Central memory CD4-positive, alpha-beta T cell (primary cell): ENCODE results near the gene VWA1.
"Not testable (repeated sequence)": the region's sequence is repeated elsewhere in the genome, so short reads cannot be mapped to it uniquely, and the experiment has no call there.

Experiments
- DNase-seq: peaks from one replicate; pipeline ENCODE4 v3.0.0; 2022

Gene VWA1

DNA sequence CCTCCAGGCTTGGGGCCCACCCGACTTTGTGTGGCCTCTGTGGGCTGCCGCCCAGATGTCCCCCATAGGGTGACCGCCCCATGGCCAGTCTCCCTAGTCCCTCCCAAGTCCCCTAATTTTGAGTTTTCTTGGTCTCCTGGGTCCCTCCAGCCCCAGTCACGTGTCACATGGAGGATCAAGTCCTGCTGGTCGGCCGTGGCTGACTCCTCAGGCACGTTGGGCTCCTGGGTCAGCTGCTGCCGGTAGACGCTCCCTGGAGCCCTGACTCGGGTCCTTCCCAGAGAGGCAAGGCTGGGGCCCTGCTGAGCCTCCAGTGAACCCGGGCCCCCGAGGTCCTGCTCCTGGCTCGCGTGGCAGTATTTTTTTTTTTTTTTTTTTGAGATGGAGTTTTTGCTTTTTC lies 24.2 kb downstream of the VWA1 start:
- DNase-seq: not testable (repeated sequence)

DNA sequence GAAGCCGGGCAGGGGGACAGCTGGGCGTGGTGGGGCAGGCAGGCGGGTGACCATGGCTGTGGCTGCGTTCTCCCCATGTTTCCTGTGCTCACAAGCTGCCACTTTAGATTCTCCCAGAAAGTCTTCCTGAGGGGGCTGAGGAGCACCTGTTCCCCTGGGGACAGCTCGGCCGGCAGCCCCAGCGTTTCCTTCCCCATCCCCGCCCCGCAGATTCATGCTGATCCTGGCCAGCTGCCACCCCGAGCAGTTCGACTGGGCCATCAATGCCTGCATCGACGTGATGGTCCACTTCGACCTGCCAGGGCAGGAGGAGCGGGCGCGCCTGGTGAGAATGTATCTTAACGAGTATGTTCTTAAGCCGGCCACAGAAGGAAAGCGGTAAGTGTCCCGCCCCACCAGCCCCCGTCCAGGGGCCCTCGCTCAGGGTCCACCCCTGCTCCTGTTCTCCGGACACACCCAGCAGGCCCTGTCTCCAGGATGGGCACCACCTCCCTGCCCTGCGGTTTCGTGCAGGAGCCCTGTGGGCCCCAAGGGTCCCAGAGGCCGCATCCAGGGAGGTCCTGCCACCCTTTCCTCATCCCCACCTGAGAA lies 25.1 kb downstream of the VWA1 start:
- DNase-seq: no peak

DNA sequence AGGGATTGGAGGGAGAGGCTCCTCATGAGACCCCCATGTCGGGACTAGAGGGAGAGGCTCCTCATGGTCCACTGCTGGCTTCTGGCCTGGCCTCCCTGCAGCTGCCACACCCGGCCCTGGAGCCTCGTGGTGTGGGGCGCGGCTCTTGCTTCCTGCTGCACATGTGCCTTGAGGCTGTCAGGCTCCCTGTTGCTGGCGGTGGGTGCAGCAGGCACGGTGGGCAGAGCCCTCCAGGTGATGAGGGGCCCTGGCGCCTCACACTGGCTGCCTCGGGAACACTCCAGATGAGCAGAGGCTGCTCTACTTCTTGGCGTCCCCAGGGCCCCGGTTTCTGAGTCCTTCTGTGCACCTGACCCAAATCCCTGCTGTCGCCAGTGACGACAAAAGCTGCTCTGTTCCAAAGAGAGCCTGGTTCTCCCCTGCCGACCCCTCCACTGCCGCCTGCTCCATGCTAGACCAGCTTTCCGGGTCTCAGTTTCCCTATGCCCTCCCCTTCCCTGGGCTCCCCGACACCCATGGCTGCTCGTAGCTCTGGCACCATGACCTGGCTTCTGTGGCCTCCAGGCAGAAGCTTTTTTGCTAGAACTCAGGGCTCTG lies 26.3 kb downstream of the VWA1 start:
- no peak for DNase-seq

DNA sequence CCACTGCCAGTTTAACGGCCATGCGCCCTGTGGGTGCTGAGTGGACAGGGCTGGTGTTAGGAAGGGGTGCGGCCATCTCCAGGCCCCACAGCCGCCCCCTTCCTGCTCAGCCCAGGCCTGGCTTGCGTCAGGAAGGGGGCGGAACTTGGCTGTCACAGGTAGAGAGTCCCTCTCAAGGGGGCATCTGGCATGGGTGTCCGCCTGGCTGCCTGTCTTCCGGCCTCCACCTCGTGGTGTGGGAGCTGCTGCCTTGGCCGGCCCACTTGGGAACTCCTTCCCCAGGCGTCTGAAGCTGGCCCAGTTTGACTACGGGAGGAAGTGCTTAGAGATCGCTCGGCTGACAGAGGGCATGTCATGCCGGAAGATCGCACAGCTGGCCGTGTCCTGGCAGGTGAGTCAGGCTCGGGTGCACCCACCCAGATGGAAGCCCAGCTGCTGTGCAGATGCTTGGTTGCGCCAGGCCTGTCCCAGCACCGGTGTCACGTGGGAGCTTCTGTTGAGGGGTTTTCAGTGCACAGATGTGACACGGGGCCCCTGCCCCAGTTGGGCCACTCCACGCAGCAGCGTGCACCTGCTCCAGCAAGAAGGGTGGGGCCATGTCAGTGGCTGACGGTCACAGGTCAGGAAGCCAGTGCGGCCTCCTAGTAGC lies 27.0 kb downstream of the VWA1 start:
- DNase-seq: no peak

DNA sequence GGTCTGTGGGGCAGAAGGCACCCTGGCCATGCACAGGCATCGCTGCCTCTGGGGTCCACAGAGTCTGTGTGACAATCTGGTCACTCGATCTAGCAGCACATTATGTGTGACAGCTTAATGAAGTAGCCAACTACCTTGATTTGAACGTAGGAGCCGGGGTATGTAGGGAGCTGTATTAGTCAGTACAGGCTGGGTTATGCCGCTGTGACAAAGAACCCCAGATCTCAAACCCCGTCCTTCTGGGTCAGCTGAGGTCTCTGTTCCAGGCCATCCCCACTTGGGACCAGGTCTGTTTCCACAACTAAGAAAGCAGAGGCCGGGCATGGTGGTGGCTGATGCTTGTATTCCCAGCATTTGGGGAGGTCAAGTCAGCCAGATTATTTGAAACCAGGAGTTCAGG lies 27.8 kb downstream of the VWA1 start:
- DNase-seq: no peak

DNA sequence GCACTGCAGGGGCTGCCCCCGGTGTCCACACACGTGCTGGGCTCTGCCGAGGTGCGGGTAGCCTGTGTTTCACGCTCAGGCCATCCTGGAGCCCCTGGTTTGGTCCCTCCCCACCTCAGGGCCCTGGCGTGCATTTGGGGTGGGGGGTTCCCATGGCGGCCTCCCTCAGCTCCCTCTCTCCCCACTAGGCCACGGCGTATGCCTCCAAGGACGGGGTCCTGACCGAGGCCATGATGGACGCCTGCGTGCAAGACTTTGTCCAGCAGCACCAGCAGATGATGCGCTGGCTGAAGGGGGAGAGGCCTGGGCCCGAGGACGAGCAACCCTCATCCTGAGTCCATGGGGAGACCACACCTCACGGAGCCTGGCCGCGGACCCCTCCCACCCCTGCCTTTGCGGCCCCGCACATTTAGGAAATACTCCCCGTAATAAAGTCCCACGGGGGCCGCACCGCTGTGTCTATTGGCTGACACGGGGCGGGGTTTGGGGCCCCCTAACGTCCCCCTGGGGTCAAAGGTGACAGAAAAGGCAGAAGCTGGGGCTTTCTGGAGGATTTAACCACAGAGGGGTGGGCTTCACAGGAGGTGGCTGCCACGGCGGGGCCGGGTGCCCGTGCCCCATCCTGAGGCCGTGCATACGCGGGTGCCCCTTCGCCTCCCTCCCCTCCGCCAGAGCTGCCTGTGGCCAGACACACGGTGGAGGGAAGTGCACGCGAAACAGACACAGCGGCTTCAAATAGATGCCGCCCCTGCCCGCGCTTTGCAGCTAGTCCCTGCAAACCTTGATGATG lies 32.9 kb downstream of the VWA1 start:
- DNase-seq: not testable (repeated sequence)

DNA sequence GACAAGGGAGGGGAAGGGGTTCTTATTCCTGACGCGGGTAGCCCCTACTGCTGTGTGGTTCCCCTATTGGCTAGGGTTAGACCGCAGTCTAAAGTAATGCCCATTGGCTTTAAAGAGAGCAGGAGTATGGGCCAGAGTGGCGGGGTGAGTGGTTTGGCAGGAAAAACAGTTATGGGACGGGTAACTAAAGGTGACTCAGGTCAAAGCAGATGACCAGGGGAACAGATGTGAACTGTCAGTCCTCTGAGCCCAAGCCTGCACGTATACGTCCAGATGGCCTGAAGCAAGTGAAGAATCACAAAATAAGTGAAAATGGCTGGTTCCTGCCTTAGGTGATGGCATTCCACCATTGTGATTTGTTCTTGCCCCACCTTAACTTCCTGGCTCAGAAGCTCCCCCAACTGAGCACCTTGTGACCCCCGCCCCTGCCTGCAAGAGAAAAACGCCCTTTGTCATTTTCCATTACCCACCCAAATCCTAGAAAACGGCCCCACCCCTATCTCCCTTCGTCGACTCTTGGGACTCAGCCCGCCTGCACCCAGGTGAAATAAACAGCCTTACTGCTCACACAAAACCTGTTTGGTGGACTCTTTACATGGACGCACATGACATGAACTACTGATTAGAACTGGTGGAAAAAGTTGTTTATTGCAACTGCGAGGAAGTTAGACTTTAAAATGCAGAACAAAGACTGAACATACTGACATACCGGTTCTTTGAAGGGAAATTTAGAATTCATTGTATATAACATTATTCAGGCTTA lies 35.3 kb downstream of the VWA1 start:
- peak; percentile 24 for DNase-seq

DNA sequence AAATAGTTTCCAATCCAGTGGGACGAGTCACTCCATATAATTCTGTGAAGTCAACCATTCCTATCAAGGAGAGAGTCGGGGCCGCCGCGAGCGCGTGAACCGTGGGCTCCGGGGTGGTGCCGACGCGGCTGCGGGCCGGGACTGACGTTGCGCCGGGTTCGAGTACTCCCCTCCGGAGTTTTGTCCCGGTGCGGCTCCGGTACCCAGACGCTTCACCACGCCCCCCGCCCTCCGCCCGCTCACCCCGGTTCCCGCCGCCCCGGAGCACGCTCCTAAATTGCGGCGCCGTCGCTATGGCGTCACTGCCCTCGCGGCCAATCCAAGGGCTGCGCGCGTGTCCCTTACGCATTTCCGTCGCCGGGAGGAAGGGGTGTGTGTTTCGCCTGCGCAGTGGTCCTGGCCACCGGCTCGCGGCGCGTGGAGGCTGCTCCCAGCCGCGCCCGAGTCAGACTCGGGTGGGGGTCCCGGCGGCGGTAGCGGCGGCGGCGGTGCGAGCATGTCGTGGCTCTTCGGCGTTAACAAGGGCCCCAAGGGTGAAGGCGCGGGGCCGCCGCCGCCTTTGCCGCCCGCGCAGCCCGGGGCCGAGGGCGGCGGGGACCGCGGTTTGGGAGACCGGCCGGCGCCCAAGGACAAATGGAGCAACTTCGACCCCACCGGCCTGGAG lies 36.0 kb downstream of the VWA1 start, which contains the start of gene ATAD3B:
TSS of gene ATAD3B (plus strand) at position 377 of the 664 bp plus-strand sequence. CDS start at position 497, 120 bp downstream.
- DNase-seq: peak; percentile 86

DNA sequence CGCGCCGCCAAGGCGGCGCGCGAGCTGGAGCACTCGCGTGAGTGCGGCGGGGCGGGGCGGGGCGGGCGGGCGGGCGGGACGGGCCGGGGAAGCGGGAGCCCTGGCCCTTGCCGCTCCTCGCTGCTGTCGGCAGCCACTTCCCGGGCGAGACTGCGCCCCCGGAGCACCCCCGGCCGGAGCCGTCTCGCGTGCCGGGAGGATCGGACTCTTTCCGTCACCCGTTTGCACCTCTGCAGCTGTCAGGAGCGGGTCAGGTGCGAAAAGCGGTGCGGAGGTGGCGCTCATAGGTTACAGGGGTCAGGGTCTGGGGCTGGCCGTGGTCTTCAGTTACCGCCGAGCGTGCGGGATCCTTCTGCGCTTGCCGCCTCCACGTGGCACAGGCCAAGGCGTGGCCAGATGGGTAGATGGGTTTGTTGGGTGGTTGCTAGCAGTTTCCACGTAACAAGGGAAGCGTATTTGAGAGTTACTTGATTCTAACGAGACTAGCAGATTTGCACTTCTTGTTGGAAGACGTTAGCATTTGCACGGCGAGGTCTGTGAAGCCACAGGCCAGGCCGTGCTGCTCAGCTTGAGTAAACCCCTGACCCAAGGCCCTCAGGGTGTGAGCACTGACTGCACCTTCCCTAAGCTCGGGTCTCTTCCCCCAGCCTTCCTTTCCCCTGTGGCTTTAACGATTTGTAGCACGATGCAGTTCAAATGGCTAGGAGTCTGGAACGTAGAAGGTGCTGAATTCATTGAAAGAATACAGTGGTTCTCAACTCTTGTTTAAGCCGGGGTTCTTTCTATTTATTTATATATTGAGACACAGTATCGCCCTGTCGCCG lies 36.8 kb downstream of the VWA1 start:
- DNase-seq: peak; percentile 21

DNA sequence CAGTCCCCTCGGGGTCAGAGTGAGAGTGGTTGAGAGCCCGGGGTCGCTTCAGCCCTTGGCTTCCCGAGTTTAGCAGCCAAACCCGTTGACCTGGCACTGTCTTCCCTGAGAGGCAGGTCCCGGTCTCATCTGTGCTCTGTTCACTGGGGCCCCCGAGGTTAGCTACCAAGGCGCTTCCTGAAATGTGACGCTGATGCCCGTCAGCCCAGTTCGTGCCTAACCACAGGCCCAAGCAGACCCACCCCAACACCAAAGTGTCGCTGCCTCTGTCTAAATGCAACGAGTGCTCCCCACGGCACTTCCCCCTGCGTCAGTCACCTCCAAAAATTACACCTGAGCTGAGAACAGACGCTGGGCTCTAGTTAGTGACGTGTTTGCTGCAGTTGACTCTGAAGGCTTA lies 40.5 kb downstream of the VWA1 start:
- DNase-seq: not testable (repeated sequence)

DNA sequence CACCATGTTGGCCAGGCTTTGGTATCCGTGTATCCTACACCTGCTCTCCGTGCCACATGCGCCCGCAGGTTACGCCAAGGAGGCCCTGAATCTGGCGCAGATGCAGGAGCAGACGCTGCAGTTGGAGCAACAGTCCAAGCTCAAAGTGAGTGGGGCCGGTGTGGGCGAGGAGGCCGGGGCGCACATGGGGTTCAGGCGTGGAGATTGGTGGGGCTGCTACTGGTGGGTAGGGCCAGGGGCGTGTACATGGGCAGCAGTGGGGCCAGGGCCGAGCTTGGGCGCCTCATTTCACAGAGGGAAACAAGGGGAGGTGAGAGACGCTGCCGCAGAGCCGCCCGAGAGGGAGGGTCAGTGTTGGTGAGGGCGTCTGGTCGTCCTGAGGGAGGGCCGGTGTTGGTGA lies 41.7 kb downstream of the VWA1 start:
- no peak for DNase-seq

DNA sequence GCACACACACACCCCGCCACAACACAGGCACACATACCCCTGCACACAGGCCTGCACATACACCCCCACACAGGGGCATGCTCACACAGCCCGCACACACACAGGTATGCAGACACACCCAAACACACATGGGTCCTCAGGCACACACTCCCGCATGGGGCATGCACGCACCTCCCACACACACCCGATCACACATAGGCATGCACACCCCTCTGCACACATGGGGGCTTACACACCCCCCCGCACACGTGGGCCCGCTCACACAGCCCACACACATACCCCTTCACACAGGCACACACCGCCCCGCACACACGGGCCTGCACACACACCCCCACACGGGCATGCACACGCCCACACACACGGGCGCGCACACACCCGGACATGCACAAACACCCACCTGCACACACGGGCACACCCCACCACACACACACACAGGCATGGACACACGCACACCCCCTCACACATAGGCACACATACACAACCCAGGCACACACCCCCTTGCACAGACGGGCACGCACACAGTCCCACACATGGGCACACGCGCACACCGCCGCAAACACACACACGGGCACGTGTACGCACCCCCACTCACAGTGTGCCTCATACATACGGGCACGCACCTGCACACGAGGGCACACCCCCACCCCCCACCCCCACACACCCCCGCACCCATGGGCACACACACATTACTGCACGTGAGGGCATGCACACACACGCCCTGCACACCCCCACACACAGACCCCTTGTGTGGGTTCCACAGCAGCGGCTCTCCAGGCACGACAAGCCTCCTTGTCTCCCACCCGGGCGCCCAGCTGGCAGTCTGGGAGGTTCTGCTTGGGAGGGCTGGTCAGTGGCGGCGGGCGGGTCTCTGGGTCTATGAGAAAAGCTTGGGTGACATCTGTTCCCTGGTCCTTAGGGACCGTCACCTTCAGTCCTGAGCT lies 44.3 kb downstream of the VWA1 start:
- no peak for DNase-seq

DNA sequence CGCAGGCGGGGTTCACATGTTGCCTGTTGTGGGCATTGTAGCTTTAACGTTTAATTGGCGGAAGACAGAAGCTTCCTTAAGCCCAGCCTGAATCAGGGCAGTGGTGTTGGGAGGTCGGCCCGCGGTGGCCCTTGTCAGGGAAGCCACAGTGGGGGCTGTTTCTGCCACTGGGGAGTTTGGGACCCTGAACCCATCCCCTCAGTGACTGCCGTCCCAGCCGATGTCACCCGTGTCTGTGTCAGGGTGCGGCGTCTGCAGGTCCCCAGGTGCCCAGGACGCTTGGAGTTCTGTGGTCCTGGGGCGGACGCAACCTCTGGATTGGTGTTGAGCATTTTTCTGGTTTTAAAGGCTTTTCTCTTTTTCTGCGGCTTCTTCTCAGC lies 45.0 kb downstream of the VWA1 start:
- DNase-seq: not testable (repeated sequence)

DNA sequence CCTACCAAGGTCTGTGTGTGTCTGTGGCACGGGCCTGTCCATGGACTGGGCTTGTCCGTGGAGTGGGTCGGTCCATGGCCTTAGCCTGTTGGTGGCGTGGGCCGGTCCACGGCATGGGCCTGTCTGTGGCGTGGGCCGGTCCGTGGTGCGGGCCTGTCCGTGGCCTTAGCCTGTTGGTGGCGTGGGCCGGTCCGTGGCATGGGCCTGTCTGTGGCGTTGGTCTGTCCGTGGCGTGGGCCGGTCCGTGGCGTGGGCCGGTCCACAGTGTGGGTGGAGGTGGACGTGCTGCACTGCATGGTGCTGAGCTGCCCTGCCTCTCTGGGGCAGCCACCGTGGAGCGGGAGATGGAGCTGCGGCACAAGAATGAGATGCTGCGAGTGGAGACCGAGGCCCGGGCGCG lies 46.3 kb downstream of the VWA1 start:
- not testable (repeated sequence) for DNase-seq

DNA sequence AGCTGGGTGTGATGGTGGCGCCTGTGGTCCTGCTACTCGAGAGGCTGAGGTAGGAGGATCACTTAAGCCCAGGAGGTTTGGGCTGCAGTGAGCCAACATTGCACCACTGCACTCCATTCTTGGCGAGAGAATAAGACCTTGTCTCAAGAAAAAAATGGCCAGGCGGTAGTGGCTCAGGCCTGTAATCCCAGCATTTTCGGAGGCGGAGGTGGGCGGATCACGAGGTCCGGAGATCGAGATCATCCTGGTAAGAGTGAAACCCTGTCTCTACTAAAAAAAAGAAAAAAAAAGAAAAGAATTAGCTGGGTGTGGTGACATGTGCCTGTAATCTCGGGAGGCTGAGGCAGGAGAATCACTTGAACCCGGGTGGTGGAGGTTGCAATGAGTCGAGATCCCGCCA lies 47.4 kb downstream of the VWA1 start:
- DNase-seq: no peak

DNA sequence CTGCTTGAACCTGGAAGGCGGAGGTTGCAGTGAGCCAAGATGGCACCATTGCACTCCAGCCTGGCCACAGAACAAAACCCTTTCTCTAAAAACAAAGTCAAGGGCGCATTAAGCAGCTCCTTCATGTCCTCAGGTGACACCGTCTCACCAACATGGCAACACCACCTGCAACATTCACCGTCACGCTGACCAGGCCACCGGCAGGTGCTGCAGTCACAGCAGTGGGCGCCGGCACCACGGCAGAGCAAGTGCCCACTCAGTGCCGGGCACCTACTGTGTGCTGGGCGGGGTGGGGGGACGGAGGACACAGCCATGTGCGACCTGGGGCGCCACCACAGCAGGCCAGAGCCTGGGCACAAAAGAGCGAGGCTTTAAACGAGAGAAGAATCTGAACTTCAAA lies 48.2 kb downstream of the VWA1 start:
- DNase-seq: no peak

DNA sequence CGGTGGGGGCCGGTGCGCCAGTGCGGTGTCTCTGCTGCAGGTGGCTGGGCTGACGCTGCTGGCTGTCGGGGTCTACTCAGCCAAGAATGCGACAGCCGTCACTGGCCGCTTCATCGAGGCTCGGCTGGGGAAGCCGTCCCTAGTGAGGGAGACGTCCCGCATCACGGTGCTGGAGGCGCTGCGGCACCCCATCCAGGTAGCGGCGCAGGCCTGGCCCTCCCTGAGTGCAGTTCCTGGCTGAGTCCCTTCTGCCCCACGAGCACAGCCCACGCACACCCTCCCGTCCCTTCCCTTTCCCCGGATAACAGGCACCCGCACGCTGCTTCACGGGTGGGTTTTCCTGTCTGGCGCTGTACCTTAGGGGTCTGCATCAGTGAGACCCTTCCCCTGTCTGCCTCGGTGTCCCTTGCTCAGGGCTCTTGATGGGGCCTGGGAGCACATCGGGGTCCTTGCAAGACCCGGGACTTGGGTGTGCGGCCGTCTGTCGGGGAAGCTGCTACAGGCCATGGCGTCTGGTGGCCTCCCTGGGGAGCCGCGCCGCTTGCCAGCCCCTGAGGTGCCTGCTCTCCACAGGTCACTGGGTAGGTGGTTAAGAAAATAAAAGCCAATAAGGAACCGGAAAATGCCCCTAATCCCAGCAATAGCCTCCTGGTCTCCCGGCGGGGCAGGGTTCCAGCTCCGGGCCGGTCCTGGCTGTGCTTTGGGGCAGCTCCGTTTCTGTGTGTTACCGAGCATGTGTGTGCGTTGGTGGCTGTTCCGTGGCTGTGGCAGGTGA lies 49.7 kb downstream of the VWA1 start:
- DNase-seq: not testable (repeated sequence)

DNA sequence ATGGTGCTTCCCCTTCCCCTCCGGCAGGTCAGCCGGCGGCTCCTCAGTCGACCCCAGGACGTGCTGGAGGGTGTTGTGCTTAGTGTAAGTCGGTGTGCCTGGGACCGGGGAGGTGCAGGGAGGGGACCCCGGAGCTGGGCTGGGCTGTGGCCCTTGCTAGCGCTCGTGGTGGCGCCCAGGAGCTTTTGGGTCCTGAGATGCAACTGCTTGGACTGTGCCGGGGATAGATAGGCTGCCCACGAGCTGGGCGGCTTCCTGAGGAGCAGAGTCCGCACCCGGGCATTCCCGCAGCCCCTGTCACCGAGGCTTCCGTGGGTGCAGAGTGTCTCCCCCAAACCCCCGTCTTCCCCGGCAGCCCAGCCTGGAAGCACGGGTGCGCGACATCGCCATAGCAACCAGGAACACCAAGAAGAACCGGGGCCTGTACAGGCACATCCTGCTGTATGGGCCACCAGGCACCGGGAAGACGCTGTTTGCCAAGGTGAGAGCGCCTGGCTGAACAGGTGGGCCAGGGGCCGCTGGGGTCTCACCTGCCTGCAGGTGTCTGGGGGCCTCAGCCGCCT lies 50.3 kb downstream of the VWA1 start:
- not testable (repeated sequence) for DNase-seq

DNA sequence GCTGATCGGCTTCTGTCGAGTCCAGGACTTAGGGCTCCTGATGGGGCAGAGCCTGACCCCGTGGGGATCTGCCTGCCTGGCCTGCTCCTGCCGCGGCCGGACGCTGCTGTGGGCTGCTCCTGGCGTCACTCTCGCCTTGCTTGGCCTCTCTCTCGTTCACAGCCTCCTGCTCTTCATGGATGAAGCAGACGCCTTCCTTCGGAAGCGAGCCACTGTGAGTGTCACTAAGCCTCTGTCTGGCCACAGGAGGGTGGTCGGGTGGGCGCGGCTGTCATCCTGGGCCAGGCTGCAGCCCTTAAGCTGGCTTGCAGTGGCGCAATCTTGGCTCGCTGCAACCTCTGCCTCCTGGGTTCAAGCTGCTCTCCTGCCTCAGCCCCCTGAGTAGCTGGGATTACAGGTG lies 52.2 kb downstream of the VWA1 start:
- no peak for DNase-seq
